ENCODE results near the gene TINAGL1.

The TINAGL1 gene

GRCh38 chr1:31576201-31576669 lies at the start of gene TINAGL1:
Gene TINAGL1 (plus strand): TSS chr1:31576515. CDS start chr1:31577149, 634 bp downstream.
- DNase-seq: peak; percentile 31

- no peak for DNase-seq
Observed at GRCh38 chr1:31529999-31530684, 46.2 kb upstream of the TINAGL1 start.

GRCh38 chr1:31531177-31531999 lies 44.9 kb upstream of the TINAGL1 start:
- DNase-seq: no peak

GRCh38 chr1:31532173-31532572 lies 44.1 kb upstream of the TINAGL1 start:
- DNase-seq: no peak

- no peak for DNase-seq
Observed at GRCh38 chr1:31535561-31535960, 40.8 kb upstream of the TINAGL1 start.

GRCh38 chr1:31539329-31539728 lies 37.0 kb upstream of the TINAGL1 start:
- no peak for DNase-seq

- no peak for DNase-seq
Observed at GRCh38 chr1:31541194-31541593, 35.1 kb upstream of the TINAGL1 start.

GRCh38 chr1:31545927-31546540 lies 30.3 kb upstream of the TINAGL1 start:
- DNase-seq: no peak

GRCh38 chr1:31548534-31548906 lies 27.8 kb upstream of the TINAGL1 start:
- no peak for DNase-seq

- peak; percentile 95 for DNase-seq
Observed at GRCh38 chr1:31548907-31549808, 27.2 kb upstream of the TINAGL1 start.

GRCh38 chr1:31549809-31550620 lies 26.3 kb upstream of the TINAGL1 start:
- DNase-seq: peak; percentile 38

- no peak for DNase-seq
Observed at GRCh38 chr1:31551208-31551607, 25.1 kb upstream of the TINAGL1 start.

GRCh38 chr1:31552489-31552888 lies 23.8 kb upstream of the TINAGL1 start:
- no peak for DNase-seq

GRCh38 chr1:31556481-31557006 lies 19.8 kb upstream of the TINAGL1 start:
- no peak for DNase-seq

GRCh38 chr1:31559715-31560114 lies 16.6 kb upstream of the TINAGL1 start:
- no peak for DNase-seq

GRCh38 chr1:31560394-31560793 lies 15.9 kb upstream of the TINAGL1 start:
- no peak for DNase-seq

GRCh38 chr1:31562707-31563360 lies 13.5 kb upstream of the TINAGL1 start:
- no peak for DNase-seq

GRCh38 chr1:31564606-31564989 lies 11.7 kb upstream of the TINAGL1 start:
- DNase-seq: no peak

- DNase-seq: no peak
Observed at GRCh38 chr1:31567956-31568570, 8.3 kb upstream of the TINAGL1 start.

- no peak for DNase-seq
Observed at GRCh38 chr1:31568895-31569595, 7.3 kb upstream of the TINAGL1 start.
